Smooth muscle cell (in vitro differentiated cells): ENCODE results near the gene CERS3. TPM values are rescaled to one million over a fixed set of nuclear protein-coding genes. Genes with fewer than 3 reads are reported as not detected.
"Not testable (repeated sequence)": the region's sequence is repeated elsewhere in the genome, so short reads cannot be mapped to it uniquely, and the experiment has no call there.

Experiments used
- DNase-seq: peaks from one replicate; lab custom pipeline; 2025; ENCODE audit not compliant: unreplicated experiment; lab: John Stamatoyannopoulos, UW
- H2AFZ ChIP-seq: fragments of 200-600 bp; sonication (generic); 2 replicates; pipeline ENCODE4 v1.6.0; 2016; ENCODE audit warnings: antibody characterized with exemption, low read depth, mild to moderate bottlenecking
- H3F3A ChIP-seq: fragments of 200-600 bp; sonication (generic); 2 replicates; pipeline ENCODE4 v1.6.0; 2017; ENCODE audit warnings: antibody characterized with exemption, low read depth
- H3K27ac ChIP-seq: fragments of 200-600 bp; sonication (generic); 2 replicates; pipeline ENCODE4 v1.5.1; 2016; ENCODE audit warnings: low read depth, mild to moderate bottlenecking
- H3K27me3 ChIP-seq: fragments of 200-600 bp; sonication (generic); 2 replicates; pipeline ENCODE4 v1.6.1; 2016; ENCODE audit warnings: low read depth, mild to moderate bottlenecking
- H3K36me3 ChIP-seq: fragments of 200-600 bp; sonication (generic); 2 replicates; pipeline ENCODE4 v1.5.1; 2016; ENCODE audit warnings: low read depth
- H3K4me1 ChIP-seq: fragments of 200-600 bp; sonication (generic); 2 replicates; pipeline ENCODE4 v1.5.1; 2016; ENCODE audit warnings: low read depth
- H3K4me2 ChIP-seq: fragments of 200-600 bp; sonication (generic); 2 replicates; pipeline ENCODE4 v1.6.0; 2016; ENCODE audit warnings: mild to moderate bottlenecking
- H3K4me3 ChIP-seq: fragments of 200-600 bp; sonication (generic); 2 replicates; pipeline ENCODE4 v1.5.1; 2016; ENCODE audit warnings: mild to moderate bottlenecking
- H3K79me2 ChIP-seq: fragments of 200-600 bp; sonication (generic); 2 replicates; pipeline ENCODE4 v1.6.0; 2016; ENCODE audit warnings: low read depth, mild to moderate bottlenecking
- H3K9ac ChIP-seq: fragments of 200-600 bp; sonication (generic); 2 replicates; pipeline ENCODE4 v1.6.0; 2016; ENCODE audit warnings: low read depth
- H3K9me3 ChIP-seq: fragments of 200-600 bp; sonication (generic); replicated peaks from 2 replicates; pipeline ENCODE4 v1.5.1; 2016; ENCODE audit warnings: low read depth
- H4K20me1 ChIP-seq: fragments of 200-600 bp; sonication (generic); 2 replicates; pipeline ENCODE4 v1.6.0; 2016; ENCODE audit warnings: low read depth
- WGBS: methylation state at CpG from one replicate; pipeline ENCODE4 v1.1.7; 2016; ENCODE audit warnings: low lambda C conversion rate; 5-methylcytosine and 5-hydroxymethylcytosine counted together
- polyA plus RNA-seq: library from polyadenylated mRNA; unstranded; fragments of >200 nt; fragmentation: Nextera tagmentation; extraction: Ambion mirVana; gene quantifications from 2 replicates; pipeline ENCODE4 v1.2.1, GENCODE V29; 2016
- total RNA-seq: library from RNA; depleted of rRNA; stranded (reverse); fragments of >200 nt; gene quantifications from 2 replicates; pipeline ENCODE4 v1.2.3, GENCODE V29; 2014
- TF ChIP-seq, protein P1 (sequence below): fragments of 200-600 bp; sonication (generic); IDR thresholded peaks from 2 replicates; pipeline ENCODE4 v1.5.1; 2017; ENCODE audit warnings: borderline replicate concordance, mild to moderate bottlenecking, antibody characterized with exemption; ENCODE audit not compliant: insufficient read depth, poor library complexity, severe bottlenecking

Gene CERS3
- total and polyA plus RNA-seq, 2 experiments from 2014 or later, result 0.87 to 6.3 TPM

DNA sequence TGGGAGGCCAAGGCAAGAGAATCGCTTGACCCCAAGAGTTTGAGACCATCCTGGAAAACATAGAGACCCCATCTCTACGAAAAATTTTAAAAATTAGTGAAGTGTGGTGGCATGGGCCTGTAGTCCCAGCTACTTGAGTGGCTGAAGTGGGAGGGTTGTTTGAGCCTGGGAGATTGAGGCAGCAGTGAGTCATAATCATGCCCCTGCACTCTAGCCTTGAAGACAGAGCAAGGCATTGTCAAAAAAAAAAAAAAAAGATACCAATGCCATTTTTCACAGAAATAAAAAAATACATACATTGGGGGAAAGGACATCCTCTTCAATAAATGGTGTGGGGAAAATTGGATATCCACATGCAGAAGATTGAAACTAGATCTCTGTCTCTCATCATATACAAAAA, 74.6 kb downstream of the CERS3 start:
- Histone ChIP-seq H2AFZ (no peak overlapping the region), H3K27ac (no peak overlapping the region), H4K20me1 (no peaks in the 10 kb centered on the region), H3K27me3 (no peaks in the 10 kb centered on the region), H3F3A (no peaks in the 10 kb centered on the region), H3K79me2 (no peaks in the 10 kb centered on the region), H3K4me3 (no peak overlapping the region), H3K9me3 (peaks cover 11% of the 10 kb centered on the region), H3K4me1 (no peaks in the 10 kb centered on the region), H3K9ac (no peak overlapping the region), H3K4me2 (no peak overlapping the region), H3K36me3 (no peaks in the 10 kb centered on the region)
- 56% methylated on average over 2 of the region's 2 CpGs for WGBS
- TF ChIP-seq, protein P1, sequence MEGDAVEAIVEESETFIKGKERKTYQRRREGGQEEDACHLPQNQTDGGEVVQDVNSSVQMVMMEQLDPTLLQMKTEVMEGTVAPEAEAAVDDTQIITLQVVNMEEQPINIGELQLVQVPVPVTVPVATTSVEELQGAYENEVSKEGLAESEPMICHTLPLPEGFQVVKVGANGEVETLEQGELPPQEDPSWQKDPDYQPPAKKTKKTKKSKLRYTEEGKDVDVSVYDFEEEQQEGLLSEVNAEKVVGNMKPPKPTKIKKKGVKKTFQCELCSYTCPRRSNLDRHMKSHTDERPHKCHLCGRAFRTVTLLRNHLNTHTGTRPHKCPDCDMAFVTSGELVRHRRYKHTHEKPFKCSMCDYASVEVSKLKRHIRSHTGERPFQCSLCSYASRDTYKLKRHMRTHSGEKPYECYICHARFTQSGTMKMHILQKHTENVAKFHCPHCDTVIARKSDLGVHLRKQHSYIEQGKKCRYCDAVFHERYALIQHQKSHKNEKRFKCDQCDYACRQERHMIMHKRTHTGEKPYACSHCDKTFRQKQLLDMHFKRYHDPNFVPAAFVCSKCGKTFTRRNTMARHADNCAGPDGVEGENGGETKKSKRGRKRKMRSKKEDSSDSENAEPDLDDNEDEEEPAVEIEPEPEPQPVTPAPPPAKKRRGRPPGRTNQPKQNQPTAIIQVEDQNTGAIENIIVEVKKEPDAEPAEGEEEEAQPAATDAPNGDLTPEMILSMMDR, result no peak
- DNase-seq, result no peak

DNA sequence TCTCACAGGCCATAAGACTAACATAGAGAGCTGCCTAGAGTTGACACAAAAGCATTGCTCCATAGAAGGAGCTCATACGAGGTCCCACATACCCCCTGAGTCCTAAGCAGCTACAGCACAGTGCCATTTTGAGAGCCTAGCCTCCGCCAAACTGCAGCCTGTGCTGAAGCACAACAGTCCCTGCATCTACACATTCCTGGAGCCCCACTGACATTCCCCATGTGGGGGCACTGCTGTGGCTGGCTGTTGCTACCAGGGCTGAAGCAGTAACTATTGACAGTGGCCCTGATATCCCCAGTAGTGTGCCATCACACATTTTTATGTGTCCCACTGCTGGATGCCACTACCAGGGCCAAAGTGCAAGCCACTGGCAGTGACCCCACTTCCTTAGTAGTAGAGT, 80.3 kb downstream of the CERS3 start:
- H3K9ac ChIP-seq, result no peak overlapping the region
- H2AFZ ChIP-seq, result no peak overlapping the region
- H3K79me2 ChIP-seq, result no peaks in the 10 kb centered on the region
- TF ChIP-seq, protein P1, result no peak
- H3K4me2 ChIP-seq, result no peak overlapping the region
- no peak for DNase-seq
- no peaks in the 10 kb centered on the region for H3K4me1 ChIP-seq
- H3K4me3 ChIP-seq, result no peak overlapping the region
- H4K20me1 ChIP-seq, result no peaks in the 10 kb centered on the region
- no peak overlapping the region for H3K27ac ChIP-seq
- no peaks in the 10 kb centered on the region for H3K9me3 ChIP-seq
- 88% methylated on average over 2 of the region's 2 CpGs for WGBS
- no peaks in the 10 kb centered on the region for H3F3A ChIP-seq
- H3K36me3 ChIP-seq, result no peaks in the 10 kb centered on the region
- H3K27me3 ChIP-seq, result no peaks in the 10 kb centered on the region

DNA sequence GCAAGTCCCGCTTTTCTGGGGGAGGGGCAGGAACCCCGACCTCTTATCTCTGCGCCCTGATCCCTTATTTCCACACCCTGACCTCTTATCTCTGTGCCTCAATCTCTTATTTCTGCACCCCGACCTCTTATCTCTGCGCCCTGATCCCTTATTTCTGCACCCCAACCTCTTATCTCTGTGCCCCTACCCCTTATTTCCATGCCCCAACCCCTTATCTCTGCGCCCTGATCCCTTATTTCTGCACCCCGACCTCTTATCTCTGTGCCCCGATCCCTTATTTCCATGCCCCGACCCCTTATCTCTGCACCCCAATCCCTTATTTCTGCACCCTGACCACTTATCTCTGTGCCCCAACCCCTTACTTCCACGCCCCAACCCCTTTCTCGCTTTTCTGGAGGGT, 87.7 kb downstream of the CERS3 start:
- H2AFZ ChIP-seq, DNase-seq, H3K9ac ChIP-seq, H3K4me1 ChIP-seq, H3K79me2 ChIP-seq, H3K27ac ChIP-seq, H3K9me3 ChIP-seq, H3K27me3 ChIP-seq, H3K4me2 ChIP-seq, H3K4me3 ChIP-seq, H3K36me3 ChIP-seq, H3F3A ChIP-seq, H4K20me1 ChIP-seq: not testable (repeated sequence)
- 89% methylated on average over 11 of the region's 11 CpGs for WGBS

DNA sequence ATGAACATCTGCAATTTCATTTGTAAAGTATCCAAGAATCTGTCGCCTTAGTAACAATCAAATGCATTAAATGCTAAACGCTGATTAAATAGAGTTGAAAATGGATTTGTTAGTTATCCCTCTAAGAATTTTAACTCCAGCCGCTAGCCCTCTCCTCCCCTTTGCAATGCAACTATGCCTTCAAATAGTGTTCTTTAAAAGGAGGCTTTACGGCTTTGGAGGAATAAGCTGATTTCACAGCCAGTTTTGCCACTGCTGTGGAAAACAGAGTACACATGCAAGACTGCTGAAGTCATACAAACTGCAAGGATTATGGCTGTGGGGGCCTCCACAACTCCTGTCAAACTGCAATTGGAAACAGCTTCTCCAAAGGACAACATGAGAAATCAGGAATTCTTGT, 89.2 kb downstream of the CERS3 start:
- Histone ChIP-seq H3K4me2 (no peak overlapping the region), H3K9ac (no peak overlapping the region), H3K4me3 (no peak overlapping the region), H3K27ac (peak overlapping the region; percentile 65), H3K9me3 (no peaks in the 10 kb centered on the region), H3K36me3 (no peaks in the 10 kb centered on the region), H3K4me1 (peaks cover 7% of the 10 kb centered on the region), H2AFZ (no peak overlapping the region), H3K79me2 (no peaks in the 10 kb centered on the region), H4K20me1 (no peaks in the 10 kb centered on the region), H3K27me3 (no peaks in the 10 kb centered on the region), H3F3A (no peaks in the 10 kb centered on the region)
- TF ChIP-seq, protein P1, result no peak
- WGBS, result 57% methylated on average over 4 of the region's 4 CpGs
- DNase-seq, result no peak
